HG03520 (cell line): ENCODE measurements around the gene TGFB2.
A peak's percentile ranks its signal among the peaks of the same experiment; 100 is the strongest.

Experiments used
- ATAC-seq: cut with Tn5 transposase; IDR thresholded peaks from one replicate; pipeline ENCODE4 v1.9.1; 2021; ENCODE audit warnings: mild to moderate bottlenecking, moderate library complexity; ENCODE audit not compliant: unreplicated experiment

The TGFB2 gene

GRCh38 chr1:218330043-218330623 is 15.0 kb upstream of the TGFB2 start:
- no peak for ATAC-seq

GRCh38 chr1:218332416-218332815 is 12.7 kb upstream of the TGFB2 start:
- no peak for ATAC-seq

GRCh38 chr1:218336328-218336727 is 8.8 kb upstream of the TGFB2 start:
- ATAC-seq = peak; percentile 44

DNA sequence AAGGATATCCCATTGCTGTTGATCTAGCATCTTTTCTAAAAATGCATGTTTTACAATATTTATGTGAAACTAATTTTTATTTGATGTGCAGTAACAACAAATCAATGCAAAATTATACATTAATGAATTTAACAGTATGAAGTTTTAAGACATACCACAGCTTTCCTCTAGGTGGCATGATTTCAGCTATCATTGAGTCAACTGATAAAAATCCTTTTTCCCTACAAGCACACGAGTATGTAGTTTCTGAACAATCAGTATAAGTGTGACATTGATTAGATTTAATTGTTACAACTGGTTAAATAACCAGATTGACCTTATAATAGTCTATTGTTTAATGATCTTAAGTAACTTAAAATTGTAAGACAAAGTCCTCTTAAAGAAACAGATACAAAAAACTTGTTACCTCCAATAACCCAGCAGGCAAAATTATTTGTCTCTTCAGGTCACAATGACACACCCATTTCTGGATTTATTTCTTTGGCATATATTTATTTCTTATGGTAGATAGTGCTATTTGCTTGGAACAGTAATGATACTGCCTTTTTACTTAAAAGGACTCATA is 5.8 kb upstream of the TGFB2 start:
- peak; percentile 74 for ATAC-seq

GRCh38 chr1:218341325-218341724 is 3.8 kb upstream of the TGFB2 start:
- ATAC-seq = no peak

GRCh38 chr1:218342091-218342490 is 3.0 kb upstream of the TGFB2 start:
- ATAC-seq = no peak

DNA sequence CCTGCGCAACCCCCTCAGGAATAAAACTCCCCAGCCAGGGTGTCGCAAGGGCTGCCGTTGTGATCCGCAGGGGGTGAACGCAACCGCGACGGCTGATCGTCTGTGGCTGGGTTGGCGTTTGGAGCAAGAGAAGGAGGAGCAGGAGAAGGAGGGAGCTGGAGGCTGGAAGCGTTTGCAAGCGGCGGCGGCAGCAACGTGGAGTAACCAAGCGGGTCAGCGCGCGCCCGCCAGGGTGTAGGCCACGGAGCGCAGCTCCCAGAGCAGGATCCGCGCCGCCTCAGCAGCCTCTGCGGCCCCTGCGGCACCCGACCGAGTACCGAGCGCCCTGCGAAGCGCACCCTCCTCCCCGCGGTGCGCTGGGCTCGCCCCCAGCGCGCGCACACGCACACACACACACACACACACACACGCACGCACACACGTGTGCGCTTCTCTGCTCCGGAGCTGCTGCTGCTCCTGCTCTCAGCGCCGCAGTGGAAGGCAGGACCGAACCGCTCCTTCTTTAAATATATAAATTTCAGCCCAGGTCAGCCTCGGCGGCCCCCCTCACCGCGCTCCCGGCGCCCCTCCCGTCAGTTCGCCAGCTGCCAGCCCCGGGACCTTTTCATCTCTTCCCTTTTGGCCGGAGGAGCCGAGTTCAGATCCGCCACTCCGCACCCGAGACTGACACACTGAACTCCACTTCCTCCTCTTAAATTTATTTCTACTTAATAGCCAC is 696 bp downstream of the TGFB2 start:
- ATAC-seq = peak; percentile 64

- ATAC-seq = no peak
Observed at GRCh38 chr1:218346391-218347204, 1.5 kb downstream of the TGFB2 start.

- no peak for ATAC-seq
Observed at GRCh38 chr1:218347336-218347722, 2.2 kb downstream of the TGFB2 start.

GRCh38 chr1:218347723-218348627 is 2.8 kb downstream of the TGFB2 start:
- ATAC-seq = no peak

- no peak for ATAC-seq
Observed at GRCh38 chr1:218348628-218349071, 3.5 kb downstream of the TGFB2 start.

DNA sequence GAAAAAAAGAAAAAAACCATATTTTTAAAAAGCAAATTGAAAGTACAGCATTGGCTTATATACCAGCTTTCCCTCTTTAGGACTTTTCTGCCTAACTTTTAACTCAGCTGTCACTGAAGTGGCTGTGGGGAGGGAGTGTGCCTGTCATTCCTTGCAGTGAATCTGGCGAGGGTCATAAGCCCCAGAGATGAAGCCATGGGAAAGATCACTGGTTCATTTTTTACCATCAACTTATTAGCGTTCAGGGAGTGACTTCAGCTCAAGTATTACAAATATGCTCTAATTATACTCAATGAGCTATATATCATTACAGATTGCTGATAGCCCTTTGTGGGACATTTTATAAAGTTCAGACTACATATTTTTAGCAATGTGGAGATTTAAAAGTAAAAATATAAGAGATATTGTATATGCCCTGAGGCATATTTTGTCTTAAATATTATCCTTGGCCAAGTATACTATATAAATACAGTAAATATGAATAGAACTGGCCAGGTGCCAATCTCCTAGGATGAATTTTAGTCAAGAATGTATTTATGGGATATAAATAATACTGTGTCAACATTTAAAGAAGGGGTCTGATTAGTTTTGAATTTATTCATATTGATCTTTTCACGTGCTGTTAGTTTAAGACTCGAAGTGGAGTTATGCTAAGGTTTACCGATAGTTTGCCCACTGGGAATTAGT is 4.4 kb downstream of the TGFB2 start:
- ATAC-seq = no peak

- ATAC-seq = no peak
Observed at GRCh38 chr1:218350035-218350525, 4.9 kb downstream of the TGFB2 start.

DNA sequence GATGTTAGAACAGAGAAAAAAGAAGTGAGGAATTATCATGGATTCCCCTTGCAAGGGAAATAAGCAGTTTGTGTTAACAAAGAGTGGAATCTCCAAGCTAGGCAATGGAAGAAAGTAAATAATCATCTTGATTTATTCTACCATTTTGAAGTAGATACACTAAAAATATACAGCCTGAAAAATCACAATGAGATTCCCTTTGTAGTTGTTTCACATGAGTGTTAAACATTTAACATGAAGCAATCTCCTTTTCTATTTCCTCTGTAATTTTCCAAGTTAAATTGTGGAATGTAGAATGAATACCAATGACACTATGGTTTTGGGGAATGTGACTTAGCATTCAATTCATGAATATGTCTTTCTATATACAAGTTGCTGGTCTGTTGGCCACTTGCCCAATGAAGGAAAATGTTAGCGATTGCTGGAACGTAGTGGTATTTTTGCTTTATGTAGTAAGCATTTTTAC is 5.7 kb downstream of the TGFB2 start:
- ATAC-seq = no peak

GRCh38 chr1:218351391-218352074 is 6.4 kb downstream of the TGFB2 start:
- peak; percentile 84 for ATAC-seq

DNA sequence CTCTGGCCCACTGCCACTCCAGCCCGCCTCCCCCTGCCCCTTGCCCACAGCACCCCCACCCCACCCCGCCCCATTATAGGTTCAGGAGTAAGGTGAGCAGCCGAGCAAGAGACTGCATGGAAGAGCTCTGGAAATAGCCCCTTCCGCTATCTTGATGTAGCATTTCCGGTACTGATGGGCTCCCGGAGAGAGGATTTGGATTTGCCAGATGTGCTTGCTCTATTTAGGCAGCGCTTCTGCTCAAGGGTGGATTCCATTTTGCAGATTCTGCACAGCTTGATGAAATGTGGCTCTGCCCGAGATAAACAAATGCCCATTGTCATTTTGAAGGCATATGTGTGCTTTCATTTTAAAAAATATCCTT is 6.9 kb downstream of the TGFB2 start:
- ATAC-seq = no peak

DNA sequence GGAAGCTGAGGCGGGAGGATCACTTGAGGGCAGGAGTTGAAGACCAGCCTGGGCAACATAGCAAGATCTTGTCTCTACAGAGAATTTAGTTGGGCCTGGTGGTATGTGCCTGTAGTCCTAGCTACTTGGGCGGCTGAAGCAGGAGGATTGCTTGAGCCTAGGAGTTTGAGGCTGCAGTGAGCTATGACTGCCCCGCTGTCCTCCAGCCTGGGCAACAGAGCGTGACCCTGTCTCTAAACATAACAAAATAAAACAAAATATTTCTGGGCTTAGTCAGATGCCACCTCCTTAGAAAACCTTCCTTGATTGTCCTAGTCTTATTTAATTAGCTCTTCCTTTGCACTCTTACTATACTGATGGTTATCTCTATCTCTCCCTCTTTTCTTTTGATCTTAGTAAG is 8.5 kb downstream of the TGFB2 start:
- no peak for ATAC-seq

- no peak for ATAC-seq
Observed at GRCh38 chr1:218355278-218355677, 10.1 kb downstream of the TGFB2 start.

- ATAC-seq = no peak
Observed at GRCh38 chr1:218357211-218357892, 12.2 kb downstream of the TGFB2 start.
